GM23338 (cell line): ENCODE data around the gene PTGR2.

Experiments
- POLR2AphosphoS5 ChIP-seq: IDR thresholded peaks from 2 replicates; pipeline ENCODE4 v1.6.1; 2016; ENCODE audit warnings: antibody characterized with exemption, low read depth
- TF ChIP-seq, protein P1 (sequence below), 2 experiments: fragments of 200-600 bp in 1 of 2; sonication (generic) in 1 of 2; conservative IDR thresholded peaks; 2 replicates each; pipeline versions ENCODE4 v1.5.1 to v1.6.1; 2016 to 2017; ENCODE audit warnings: antibody characterized with exemption in 2 of 2, low read depth in 2 of 2, mild to moderate bottlenecking in 2 of 2, moderate library complexity in 1 of 2

DNA sequence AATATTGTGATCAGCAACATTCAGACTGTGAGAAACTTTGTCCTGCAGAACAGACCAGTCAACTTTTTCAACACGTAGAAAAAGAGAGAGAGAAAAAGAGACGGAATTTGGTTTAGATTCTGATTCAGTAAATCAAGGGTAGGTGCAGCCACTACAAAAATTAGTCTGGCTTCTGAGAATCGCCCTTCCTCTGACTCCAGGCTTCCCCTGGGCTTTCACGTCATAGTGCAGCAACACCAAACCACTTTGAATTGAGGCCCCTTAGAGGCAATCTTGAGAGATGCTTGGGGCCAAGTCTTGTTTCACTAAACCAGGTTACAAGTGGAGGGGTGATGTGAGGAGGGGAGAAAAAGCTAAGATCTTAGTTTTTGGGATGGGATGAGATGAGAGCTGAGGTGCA lies 37.5 kb upstream of the PTGR2 start:
- TF ChIP-seq POLR2AphosphoS5, result no peak
- TF ChIP-seq, protein P1, sequence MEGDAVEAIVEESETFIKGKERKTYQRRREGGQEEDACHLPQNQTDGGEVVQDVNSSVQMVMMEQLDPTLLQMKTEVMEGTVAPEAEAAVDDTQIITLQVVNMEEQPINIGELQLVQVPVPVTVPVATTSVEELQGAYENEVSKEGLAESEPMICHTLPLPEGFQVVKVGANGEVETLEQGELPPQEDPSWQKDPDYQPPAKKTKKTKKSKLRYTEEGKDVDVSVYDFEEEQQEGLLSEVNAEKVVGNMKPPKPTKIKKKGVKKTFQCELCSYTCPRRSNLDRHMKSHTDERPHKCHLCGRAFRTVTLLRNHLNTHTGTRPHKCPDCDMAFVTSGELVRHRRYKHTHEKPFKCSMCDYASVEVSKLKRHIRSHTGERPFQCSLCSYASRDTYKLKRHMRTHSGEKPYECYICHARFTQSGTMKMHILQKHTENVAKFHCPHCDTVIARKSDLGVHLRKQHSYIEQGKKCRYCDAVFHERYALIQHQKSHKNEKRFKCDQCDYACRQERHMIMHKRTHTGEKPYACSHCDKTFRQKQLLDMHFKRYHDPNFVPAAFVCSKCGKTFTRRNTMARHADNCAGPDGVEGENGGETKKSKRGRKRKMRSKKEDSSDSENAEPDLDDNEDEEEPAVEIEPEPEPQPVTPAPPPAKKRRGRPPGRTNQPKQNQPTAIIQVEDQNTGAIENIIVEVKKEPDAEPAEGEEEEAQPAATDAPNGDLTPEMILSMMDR (conservative IDR thresholded peaks at IDR 0.05; ENCODE audit: low read depth in 2 of 2), result no peak
